Ovary (tissue), 9 donors: Measurements from ENCODE around the gene UEVLD. TPM values are rescaled to one million over a fixed set of nuclear protein-coding genes. Genes with fewer than 3 reads are reported as not detected.

Experiments used
- DNase-seq, 5 donors: peaks; one replicate each; pipeline ENCODE4 v3.0.0-alpha.2; 2019 to 2020
- H3K27ac ChIP-seq, 2 donors: fragments of 200-600 bp; one replicate each; pipeline versions ENCODE4 v1.5.1 to v1.8.0; 2019 to 2022
- H3K27me3 ChIP-seq: fragments of 200-600 bp; one replicate; pipeline ENCODE4 v1.8.0; 2022
- H3K36me3 ChIP-seq: fragments of 200-600 bp; sonication (generic); one replicate; pipeline ENCODE4 v1.5.1; 2019
- H3K4me1 ChIP-seq: one replicate; pipeline ENCODE4 v1.8.1; 2013; ENCODE audit warnings: mild to moderate bottlenecking, moderate library complexity; ENCODE audit not compliant: insufficient read depth
- H3K4me3 ChIP-seq: fragments of 200-600 bp; sonication (generic); one replicate; pipeline ENCODE4 v1.5.1; 2017
- H3K9me3 ChIP-seq, 2 donors: fragments of 200-600 bp in 1 of 2; sonication (generic) in 1 of 2; one replicate each; pipeline versions ENCODE4 v1.5.1 to v1.8.1; 2013 to 2019; ENCODE audit warnings: mild to moderate bottlenecking in 1 of 2, moderate library complexity in 1 of 2
- CTCF ChIP-seq, 3 donors: fragments of 450-650 bp in 2 of 3; fragments of 200-600 bp in 1 of 3; IDR thresholded peaks; one replicate each; pipeline versions ENCODE4 v1.5.1 to v1.8.0; 2016 to 2022; ENCODE audit warnings: antibody characterized with exemption in 3 of 3, mild to moderate bottlenecking in 1 of 3
- EP300 ChIP-seq: sonication (generic); formaldehyde crosslinking; IDR thresholded peaks from one replicate; pipeline ENCODE4 v1.6.1; 2017; ENCODE audit warnings: antibody characterized with exemption
- POLR2A ChIP-seq: fragments of 450-650 bp; IDR thresholded peaks from one replicate; pipeline ENCODE4 v1.6.1; 2017; ENCODE audit warnings: antibody characterized with exemption, mild to moderate bottlenecking, moderate library complexity
- WGBS, 3 donors: extraction: QIAGEN DNeasy Blood & Tissue Kit in 1 of 3; methylation state at CpG; one replicate each; pipeline versions ENCODE4 v1.1.5 to v1.1.7; 2013 to 2017; 5-methylcytosine and 5-hydroxymethylcytosine counted together
- intact Hi-C, 4 donors: fragments of 100-400 bp; cut with DNase I; formaldehyde crosslinking; loops; one replicate each; pipeline versions ENCODE4 v1.11.0 to v1.15.1; 2022 to 2023
- polyA plus RNA-seq, 2 donors: library from polyadenylated mRNA; stranded (reverse); fragments of 200-250 nt in 1 of 2; fragments of 350-450 nt in 1 of 2; fragmentation: Illumina TruSeq in 1 of 2; extraction: RNeasy Lipid Tissue Mini Kit (QIAGEN cat#74804) in 1 of 2; gene quantifications; one replicate each; pipeline ENCODE4 v1.2.3, GENCODE V29; 2013 to 2014
- total RNA-seq, 7 donors: library from RNA; depleted of rRNA in 2 of 7; stranded (reverse); fragments of >200 nt in 2 of 7; fragmentation: NEBNext Ultra II Directional in 3 of 7; extraction: Animal tissue kit (Norgen Biotek cat#: 25700) in 3 of 7; gene quantifications; one replicate each; pipeline versions ENCODE4 v1.1.0 to v1.2.4, GENCODE V29; 2016 to 2023
- donor health status: DM: no; HTN: no; CAD: no; lungs with moderate emphysema.
- donor health status: DM: no; HTN: no; CAD: no.
- donor health status: Bipolar disorder and iron deficiency.
- donor health status: DM: yes; HTN: yes; CAD: no.
- donor health status: DM: no; HTN: no; CAD: no.
- donor health status: DM: yes; HTN: yes; CAD: no.

Gene UEVLD
- total and polyA plus RNA-seq, 9 donors = 7.0 to 22.9 (median 16.7) TPM

- Histone ChIP-seq H3K27me3 (no peaks in the 10 kb centered on the region), H3K4me3 (no peak overlapping the region), H3K27ac (no peak overlapping the region), H3K36me3 (no peaks in the 10 kb centered on the region), H3K4me1 (no peaks in the 10 kb centered on the region), H3K9me3 (no peaks in the 10 kb centered on the region)
- WGBS, 3 donors = 89 to 92% (median 91%) methylated on average over 14 of the region's 14 CpGs
- intact Hi-C loops = no loop called here
- no peak for TF ChIP-seq CTCF (IDR thresholded peaks at IDR 0.05)
- TF ChIP-seq POLR2A = no peak
- TF ChIP-seq EP300 = no peak
- DNase-seq = no peak
Measured at GRCh38 chr11:18578975-18579598, 9.4 kb downstream of the UEVLD start.

DNA sequence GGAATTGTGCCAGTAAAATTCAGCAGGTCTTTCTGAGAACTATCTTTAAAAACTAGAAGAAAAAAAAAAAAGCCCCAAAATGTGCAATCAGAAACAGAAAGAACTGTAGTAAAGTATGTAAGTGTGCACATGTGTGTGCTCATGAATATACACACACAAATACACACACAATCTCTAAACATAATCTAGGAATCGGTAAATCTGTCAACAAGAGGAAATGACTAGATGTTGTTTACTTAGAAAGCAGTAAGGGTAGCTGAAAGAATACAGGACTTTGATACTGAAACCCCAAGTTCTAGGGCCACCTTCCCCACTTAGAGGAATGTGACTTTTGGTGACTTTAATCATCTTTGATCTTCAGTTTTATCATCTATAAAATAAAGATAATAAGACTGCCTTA, 13.2 kb downstream of the UEVLD start:
- DNase-seq = no peak
- Histone ChIP-seq H3K4me1 (no peaks in the 10 kb centered on the region), H3K4me3 (no peak overlapping the region), H3K9me3 (no peaks in the 10 kb centered on the region), H3K36me3 (no peaks in the 10 kb centered on the region), H3K27me3 (no peaks in the 10 kb centered on the region), H3K27ac (no peak overlapping the region)
- WGBS, 3 donors = 82 to 93% (median 82%) methylated on average over 1 of the region's 1 CpG
- no peak for TF ChIP-seq POLR2A
- no peak for TF ChIP-seq CTCF (IDR thresholded peaks at IDR 0.05)
- TF ChIP-seq EP300 = no peak
- intact Hi-C loops = no loop called here

GRCh38 chr11:18567081-18567480, 21.5 kb downstream of the UEVLD start:
- no peak for TF ChIP-seq POLR2A
- TF ChIP-seq CTCF (IDR thresholded peaks at IDR 0.05) = no peak
- no peaks in the 10 kb centered on the region for H3K9me3 ChIP-seq
- no peaks in the 10 kb centered on the region for H3K4me1 ChIP-seq
- intact Hi-C loops = no loop called here
- WGBS, 3 donors = 81 to 85% (median 84%) methylated on average over 3 of the region's 3 CpGs
- no peak overlapping the region for H3K27ac ChIP-seq
- no peaks in the 10 kb centered on the region for H3K27me3 ChIP-seq
- DNase-seq = no peak
- no peak overlapping the region for H3K4me3 ChIP-seq
- H3K36me3 ChIP-seq = no peaks in the 10 kb centered on the region

- Histone ChIP-seq H3K27ac (no peak overlapping the region), H3K9me3 (no peaks in the 10 kb centered on the region), H3K27me3 (no peaks in the 10 kb centered on the region), H3K4me1 (no peaks in the 10 kb centered on the region), H3K4me3 (no peak overlapping the region), H3K36me3 (no peaks in the 10 kb centered on the region)
- no peak for DNase-seq
- intact Hi-C loops = no loop called here
- no peak for TF ChIP-seq POLR2A
- no peak for TF ChIP-seq CTCF (IDR thresholded peaks at IDR 0.05)
- no peak for TF ChIP-seq EP300
Measured at GRCh38 chr11:18566406-18566805, 22.1 kb downstream of the UEVLD start.
